GM18951 (cell line): ENCODE measurements around the gene MYCBP2.

Experiments used
- POLR2A ChIP-seq: IDR thresholded peaks from 4 replicates; pipeline ENCODE4 v1.6.1; 2011; ENCODE audit warnings: mild to moderate bottlenecking; ENCODE audit not compliant: insufficient read length, insufficient read depth; ENCODE audit errors: extremely low read depth
- in situ Hi-C: fragments of 300-500 bp; cut with MboI; formaldehyde crosslinking; loops from one replicate; pipeline ENCODE4 v1.12.0; 2022; ENCODE audit warnings: low sequenced_read_pairs, mixed read lengths, inconsistent platforms; ENCODE audit not compliant: unreplicated experiment

MYCBP2 gene

GRCh38 chr13:77139306-77139705 is 187.6 kb downstream of the MYCBP2 start:
- in situ Hi-C loops: no loop called here
- TF ChIP-seq POLR2A: no peak

GRCh38 chr13:77138813-77139212 is 188.1 kb downstream of the MYCBP2 start:
- in situ Hi-C loops: no loop called here
- no peak for TF ChIP-seq POLR2A

- TF ChIP-seq POLR2A: no peak
Measured at GRCh38 chr13:77136902-77137420, 189.9 kb downstream of the MYCBP2 start.

GRCh38 chr13:77124423-77124822 is 202.5 kb downstream of the MYCBP2 start:
- in situ Hi-C loops: no loop called here
- TF ChIP-seq POLR2A: no peak

More at GRCh38 chr13:77136902-77137420, 189.9 kb downstream of the MYCBP2 start:
- in situ Hi-C loops: no loop called here

GRCh38 chr13:77118134-77118533 is 208.8 kb downstream of the MYCBP2 start:
- in situ Hi-C loops: no loop called here
- TF ChIP-seq POLR2A: no peak

- in situ Hi-C loops: no loop called here
- TF ChIP-seq POLR2A: no peak
Measured at GRCh38 chr13:77114271-77114670, 212.6 kb downstream of the MYCBP2 start.

GRCh38 chr13:77113496-77113895 is 213.4 kb downstream of the MYCBP2 start:
- TF ChIP-seq POLR2A: no peak
- in situ Hi-C loops: no loop called here

- TF ChIP-seq POLR2A: no peak
- in situ Hi-C loops: no loop called here
Measured at GRCh38 chr13:77105051-77105450, 221.8 kb downstream of the MYCBP2 start.

GRCh38 chr13:77099415-77099814 is 227.5 kb downstream of the MYCBP2 start:
- no peak for TF ChIP-seq POLR2A
- in situ Hi-C loops: no loop called here

- TF ChIP-seq POLR2A: no peak
- in situ Hi-C loops: no loop called here
Measured at GRCh38 chr13:77095288-77095687, 231.6 kb downstream of the MYCBP2 start.

- no peak for TF ChIP-seq POLR2A
- in situ Hi-C loops: no loop called here
Measured at GRCh38 chr13:77094773-77095172, 232.1 kb downstream of the MYCBP2 start.

GRCh38 chr13:77093735-77094134 is 233.2 kb downstream of the MYCBP2 start:
- TF ChIP-seq POLR2A: no peak
- in situ Hi-C loops: no loop called here

GRCh38 chr13:77084755-77085154 is 242.1 kb downstream of the MYCBP2 start:
- in situ Hi-C loops: no loop called here
- no peak for TF ChIP-seq POLR2A

GRCh38 chr13:77079902-77080413 is 246.9 kb downstream of the MYCBP2 start:
- in situ Hi-C loops: no loop called here
- TF ChIP-seq POLR2A: no peak

GRCh38 chr13:77067519-77067918 is 259.4 kb downstream of the MYCBP2 start:
- TF ChIP-seq POLR2A: no peak
- in situ Hi-C loops: no loop called here

GRCh38 chr13:77065461-77066147 is 261.3 kb downstream of the MYCBP2 start:
- no peak for TF ChIP-seq POLR2A
- in situ Hi-C loops: no loop called here
